ENCODE results near the gene LURAP1L.
A peak's percentile ranks its signal among the peaks of the same experiment; 100 is the strongest.

The LURAP1L gene

GRCh38 chr9:12774861-12775678 lies at the start of gene LURAP1L:
Gene LURAP1L (plus strand): TSS chr9:12775020. CDS start chr9:12775716, 696 bp downstream.
- peak; percentile 38 to 74 (median 70) for DNase-seq

GRCh38 chr9:12726795-12727194 lies 48.0 kb upstream of the LURAP1L start:
- DNase-seq: no peak

GRCh38 chr9:12730198-12730597 lies 44.6 kb upstream of the LURAP1L start:
- DNase-seq: no peak

- DNase-seq: no peak
These were observed 43.9 kb upstream of the LURAP1L start for GRCh38 chr9:12730927-12731326.

- no peak for DNase-seq
These were observed 41.8 kb upstream of the LURAP1L start for GRCh38 chr9:12732971-12733370.

GRCh38 chr9:12735665-12736064 lies 39.2 kb upstream of the LURAP1L start:
- no peak for DNase-seq

GRCh38 chr9:12737871-12738270 lies 36.9 kb upstream of the LURAP1L start:
- DNase-seq: no peak

GRCh38 chr9:12739014-12739652 lies 35.7 kb upstream of the LURAP1L start:
- DNase-seq: no peak

- no peak for DNase-seq
These were observed 34.0 kb upstream of the LURAP1L start for GRCh38 chr9:12740845-12741244.

- DNase-seq: no peak
These were observed 26.8 kb upstream of the LURAP1L start for GRCh38 chr9:12748016-12748415.

GRCh38 chr9:12748954-12749353 lies 25.9 kb upstream of the LURAP1L start:
- no peak for DNase-seq

GRCh38 chr9:12753931-12754330 lies 20.9 kb upstream of the LURAP1L start:
- DNase-seq: no peak

- DNase-seq: no peak
These were observed 15.1 kb upstream of the LURAP1L start for GRCh38 chr9:12759761-12760160.

GRCh38 chr9:12760758-12761157 lies 14.1 kb upstream of the LURAP1L start:
- no peak for DNase-seq

- no peak for DNase-seq
These were observed 10.7 kb upstream of the LURAP1L start for GRCh38 chr9:12764150-12764549.

- DNase-seq: peak in 1 of 3 experiments; percentile 4
These were observed 9.6 kb upstream of the LURAP1L start for GRCh38 chr9:12765088-12765798.

GRCh38 chr9:12766357-12766756 lies 8.5 kb upstream of the LURAP1L start:
- no peak for DNase-seq

GRCh38 chr9:12770261-12770660 lies 4.6 kb upstream of the LURAP1L start:
- DNase-seq: no peak

- no peak for DNase-seq
These were observed 2.9 kb upstream of the LURAP1L start for GRCh38 chr9:12771891-12772290.

GRCh38 chr9:12773562-12773961 lies 1.3 kb upstream of the LURAP1L start:
- DNase-seq: no peak

GRCh38 chr9:12775679-12776512 lies 1.1 kb downstream of the LURAP1L start:
- DNase-seq: peak; percentile 52 to 84 (median 75)

- no peak for DNase-seq
These were observed 1.8 kb downstream of the LURAP1L start for GRCh38 chr9:12776513-12777055.

Data from NCI-H1417 (cell line).